Calu3 (cell line): ENCODE data around the gene ANKMY1. TPM values are rescaled to one million over a fixed set of nuclear protein-coding genes. Genes with fewer than 3 reads are reported as not detected.

ENCODE experiments used
- BruUV-seq: library from RNA; stranded (reverse); fragments of 400-500 nt; replicated peaks from 2 replicates; lab custom pipeline; 2021; lab: Mats Ljungman, UMichigan
- CTCF ChIA-PET: fragments of 300-600 bp; sonication (Branson Sonifier 250); formaldehyde crosslinking; loops from one replicate; lab custom pipeline; 2022; ENCODE audit warnings: antibody characterized with exemption; lab: Charles Lee
- DNase-seq: peaks from one replicate; pipeline ENCODE4 v3.0.0; 2022
- H3K27ac Mint-ChIP-seq: one replicate; pipeline ENCODE4 v1.8.0; 2022; ENCODE audit warnings: mixed read lengths; ENCODE audit not compliant: unreplicated experiment
- H3K27me3 Mint-ChIP-seq: one replicate; pipeline ENCODE4 v1.8.0; 2022; ENCODE audit warnings: mixed read lengths; ENCODE audit not compliant: unreplicated experiment
- H3K36me3 Mint-ChIP-seq: one replicate; pipeline ENCODE4 v1.8.0; 2022; ENCODE audit warnings: mild to moderate bottlenecking, moderate library complexity, mixed read lengths; ENCODE audit not compliant: insufficient read depth, unreplicated experiment
- H3K4me1 Mint-ChIP-seq: one replicate; pipeline ENCODE4 v1.8.0; 2022; ENCODE audit warnings: mild to moderate bottlenecking, low read depth, mixed read lengths; ENCODE audit not compliant: unreplicated experiment
- H3K4me3 Mint-ChIP-seq: one replicate; pipeline ENCODE4 v1.8.0; 2022; ENCODE audit warnings: mild to moderate bottlenecking, low read depth, moderate library complexity, mixed read lengths; ENCODE audit not compliant: unreplicated experiment
- H3K9me3 Mint-ChIP-seq: one replicate; pipeline ENCODE4 v1.8.0; 2022; ENCODE audit warnings: low read depth, mixed read lengths; ENCODE audit not compliant: unreplicated experiment
- intact Hi-C: fragments of 100-400 bp; cut with micrococcal nuclease; formaldehyde crosslinking; loops from one replicate; pipeline ENCODE4 v1.10.0; 2022; ENCODE audit not compliant: unreplicated experiment
- total RNA-seq: library from RNA; stranded (reverse); gene quantifications from 2 replicates; pipeline ENCODE4 v1.2.3, GENCODE V29; 2022
- TF ChIP-seq, protein P1 (sequence below): fragments of 200-600 bp; IDR thresholded peaks from one replicate; pipeline ENCODE4 v1.8.0; 2022; ENCODE audit warnings: antibody characterized with exemption; ENCODE audit not compliant: unreplicated experiment

ANKMY1 gene
- total RNA-seq, 1 experiment from 2014 or later: 38.2 TPM

DNA sequence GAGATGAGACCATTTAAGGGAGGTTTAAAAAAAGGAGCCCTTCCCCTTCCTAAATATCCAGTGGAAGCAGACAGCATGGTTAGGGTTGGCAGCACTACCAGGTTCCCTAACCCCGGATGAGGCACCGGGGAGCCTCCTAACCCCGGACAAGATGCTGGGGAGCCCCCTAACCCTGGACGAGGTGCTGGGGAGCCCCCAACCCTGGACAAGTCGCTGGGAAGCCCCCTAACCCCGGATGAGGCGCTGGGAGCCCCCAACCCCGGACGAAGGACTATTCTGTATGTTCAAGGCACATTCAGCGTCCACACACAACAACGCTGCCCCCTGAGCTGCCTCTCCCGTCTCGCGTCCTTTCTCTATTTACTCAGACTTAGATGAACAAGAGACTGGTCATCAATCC lies 51.9 kb downstream of the ANKMY1 start:
- BruUV-seq: no TSS peak
- no peak overlapping the region for H3K4me3 Mint-ChIP-seq
- H3K27me3 Mint-ChIP-seq: no peaks in the 10 kb centered on the region
- DNase-seq: no peak
- peaks cover 15% of the 10 kb centered on the region for H3K36me3 Mint-ChIP-seq
- no peaks in the 10 kb centered on the region for H3K4me1 Mint-ChIP-seq
- TF ChIP-seq, protein P1, sequence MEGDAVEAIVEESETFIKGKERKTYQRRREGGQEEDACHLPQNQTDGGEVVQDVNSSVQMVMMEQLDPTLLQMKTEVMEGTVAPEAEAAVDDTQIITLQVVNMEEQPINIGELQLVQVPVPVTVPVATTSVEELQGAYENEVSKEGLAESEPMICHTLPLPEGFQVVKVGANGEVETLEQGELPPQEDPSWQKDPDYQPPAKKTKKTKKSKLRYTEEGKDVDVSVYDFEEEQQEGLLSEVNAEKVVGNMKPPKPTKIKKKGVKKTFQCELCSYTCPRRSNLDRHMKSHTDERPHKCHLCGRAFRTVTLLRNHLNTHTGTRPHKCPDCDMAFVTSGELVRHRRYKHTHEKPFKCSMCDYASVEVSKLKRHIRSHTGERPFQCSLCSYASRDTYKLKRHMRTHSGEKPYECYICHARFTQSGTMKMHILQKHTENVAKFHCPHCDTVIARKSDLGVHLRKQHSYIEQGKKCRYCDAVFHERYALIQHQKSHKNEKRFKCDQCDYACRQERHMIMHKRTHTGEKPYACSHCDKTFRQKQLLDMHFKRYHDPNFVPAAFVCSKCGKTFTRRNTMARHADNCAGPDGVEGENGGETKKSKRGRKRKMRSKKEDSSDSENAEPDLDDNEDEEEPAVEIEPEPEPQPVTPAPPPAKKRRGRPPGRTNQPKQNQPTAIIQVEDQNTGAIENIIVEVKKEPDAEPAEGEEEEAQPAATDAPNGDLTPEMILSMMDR: no peak
- intact Hi-C loops: no loop called here
- no peaks in the 10 kb centered on the region for H3K9me3 Mint-ChIP-seq
- H3K27ac Mint-ChIP-seq: no peak overlapping the region
- CTCF ChIA-PET: no interaction called here

DNA sequence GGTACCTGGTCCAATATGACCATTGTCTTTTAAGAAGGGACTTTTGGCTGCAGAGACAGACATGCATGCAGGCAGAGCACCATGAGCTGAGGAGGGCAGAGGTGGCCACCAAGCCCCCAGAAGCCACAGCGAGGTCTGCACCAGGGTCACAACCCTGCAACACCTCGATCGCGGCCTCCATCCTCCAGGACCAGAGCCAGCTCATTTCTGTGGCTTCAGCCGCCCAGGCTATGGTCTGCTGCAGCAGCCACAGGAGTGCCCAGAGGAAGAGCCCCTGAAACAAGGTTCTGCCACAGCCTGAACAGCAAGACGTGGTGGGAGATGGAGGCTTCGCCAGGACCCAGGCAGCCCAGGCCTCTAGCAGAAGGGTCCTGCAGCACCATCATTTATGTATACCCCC lies 53.9 kb downstream of the ANKMY1 start:
- TF ChIP-seq, protein P1: no peak
- CTCF ChIA-PET: no interaction called here
- DNase-seq: no peak
- Mint-ChIP-seq H3K9me3 (no peaks in the 10 kb centered on the region), H3K4me3 (no peak overlapping the region), H3K27me3 (no peaks in the 10 kb centered on the region), H3K36me3 (peaks cover 12% of the 10 kb centered on the region), H3K4me1 (no peaks in the 10 kb centered on the region), H3K27ac (no peak overlapping the region)
- intact Hi-C loops: no loop called here
- BruUV-seq: no TSS peak

DNA sequence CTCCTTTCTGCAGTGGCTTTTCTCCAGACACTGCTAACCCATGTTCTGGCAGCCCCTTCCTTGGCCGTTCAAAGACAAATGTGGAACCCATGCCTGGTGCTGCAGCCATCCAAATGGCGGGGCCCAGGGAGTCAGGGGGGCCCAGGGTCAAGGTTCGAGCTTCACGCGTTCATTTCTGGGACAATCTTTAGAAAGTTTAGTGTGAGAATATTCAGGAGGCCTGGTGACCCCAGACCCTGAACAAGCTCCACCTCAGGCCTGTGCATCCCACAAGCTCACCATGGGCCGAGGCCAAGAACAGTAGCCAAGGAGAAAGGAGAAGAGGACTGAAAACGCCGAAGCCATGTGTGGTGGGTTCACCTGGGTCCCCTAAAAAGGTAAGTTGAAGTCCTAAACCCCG lies 54.4 kb downstream of the ANKMY1 start:
- H3K9me3 Mint-ChIP-seq: no peaks in the 10 kb centered on the region
- no peak overlapping the region for H3K4me3 Mint-ChIP-seq
- intact Hi-C loops: no loop called here
- DNase-seq: no peak
- H3K27ac Mint-ChIP-seq: no peak overlapping the region
- H3K27me3 Mint-ChIP-seq: no peaks in the 10 kb centered on the region
- BruUV-seq: no TSS peak
- H3K4me1 Mint-ChIP-seq: no peaks in the 10 kb centered on the region
- TF ChIP-seq, protein P1: no peak
- CTCF ChIA-PET: no interaction called here
- H3K36me3 Mint-ChIP-seq: peaks cover 12% of the 10 kb centered on the region

- Mint-ChIP-seq H3K36me3 (peaks cover 12% of the 10 kb centered on the region), H3K4me1 (no peaks in the 10 kb centered on the region), H3K9me3 (no peaks in the 10 kb centered on the region), H3K27me3 (no peaks in the 10 kb centered on the region), H3K4me3 (no peak overlapping the region), H3K27ac (no peak overlapping the region)
- intact Hi-C loops: no loop called here
- TF ChIP-seq, protein P1: no peak
- CTCF ChIA-PET: no interaction called here
- BruUV-seq: no TSS peak
- DNase-seq: no peak
Measured at GRCh38 chr2:240502430-240503121, 55.2 kb downstream of the ANKMY1 start.
